GM21529 (cell line): ENCODE data around the gene SH3BP1.

ENCODE experiments used
- ATAC-seq: cut with Tn5 transposase; IDR thresholded peaks from one replicate; pipeline ENCODE4 v1.9.1; 2021; ENCODE audit not compliant: unreplicated experiment

Gene SH3BP1

GRCh38 chr22:37632174-37633088 lies 7.0 kb upstream of the SH3BP1 start:
- peak; percentile 13 for ATAC-seq

- ATAC-seq, result peak; percentile 56
Observed at GRCh38 chr22:37633089-37633624, 6.3 kb upstream of the SH3BP1 start.

DNA sequence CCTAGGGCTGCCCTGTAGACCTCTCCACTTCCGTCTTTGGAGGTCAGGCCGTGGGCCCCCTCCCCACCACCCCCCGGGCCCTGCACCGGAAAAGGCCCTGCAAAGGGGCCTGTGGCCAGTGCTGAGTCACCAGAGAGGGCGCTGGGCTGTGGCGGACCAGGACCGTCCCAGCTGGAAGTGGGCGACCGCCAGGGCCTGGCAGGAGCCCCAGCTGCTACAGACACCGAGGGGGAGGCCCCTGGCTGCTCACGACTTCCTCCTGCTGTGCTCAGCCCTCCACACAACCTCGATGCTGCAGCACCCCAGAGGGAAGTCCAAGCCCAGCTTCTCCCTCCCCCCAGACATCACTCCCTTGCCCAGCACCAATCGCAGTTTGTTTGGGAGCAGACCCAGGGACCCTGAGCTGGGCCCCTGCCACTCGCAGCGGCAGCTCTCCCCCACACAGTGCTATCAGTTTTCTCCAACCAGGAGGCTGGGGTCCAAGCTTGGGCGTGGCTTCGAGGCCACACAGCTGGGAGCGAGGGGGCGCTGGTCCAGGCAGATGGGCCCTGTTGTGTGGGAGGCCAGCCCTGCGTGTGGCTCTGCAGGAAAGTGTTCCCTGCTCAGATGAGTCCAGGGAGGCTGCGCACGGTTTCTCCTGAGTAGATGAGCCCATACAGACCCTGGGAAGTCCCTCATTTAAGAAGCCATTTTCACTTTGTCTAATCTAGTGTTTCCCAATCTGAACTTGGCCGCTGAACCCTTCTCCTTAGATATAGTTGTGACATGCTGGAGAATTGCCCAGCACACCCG lies 5.6 kb upstream of the SH3BP1 start:
- ATAC-seq, result peak; percentile 60

DNA sequence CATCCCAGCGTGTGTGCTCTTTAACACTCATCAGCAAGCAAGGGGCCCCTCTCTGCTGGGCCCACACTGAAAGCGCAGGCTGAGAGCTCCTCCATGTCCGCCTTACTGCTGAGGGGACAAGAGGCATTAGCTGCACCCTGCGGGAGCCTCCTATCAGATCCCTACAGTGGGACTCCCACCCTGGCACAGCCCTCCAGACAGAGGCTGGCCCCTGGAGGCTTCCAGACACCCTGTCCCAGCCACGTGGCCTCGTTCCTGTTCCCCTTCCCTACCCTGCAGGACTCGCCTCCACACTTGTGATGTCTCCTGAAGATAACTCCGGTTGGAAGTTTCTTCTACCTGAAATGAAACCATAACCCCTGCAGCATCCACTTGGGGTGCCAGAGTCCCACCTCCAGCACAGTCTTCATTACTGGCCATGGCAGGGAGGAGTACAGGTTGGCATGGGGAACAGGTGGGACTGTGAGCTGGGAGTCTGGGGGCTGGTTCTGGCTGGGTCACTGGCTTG lies 5.0 kb upstream of the SH3BP1 start:
- ATAC-seq, result no peak

GRCh38 chr22:37635157-37635556 lies 4.3 kb upstream of the SH3BP1 start:
- ATAC-seq, result no peak

GRCh38 chr22:37636186-37636948 lies 3.1 kb upstream of the SH3BP1 start:
- no peak for ATAC-seq

GRCh38 chr22:37636949-37637273 lies 2.6 kb upstream of the SH3BP1 start:
- ATAC-seq, result no peak

GRCh38 chr22:37638391-37639069 lies 939 bp upstream of the SH3BP1 start:
- no peak for ATAC-seq

GRCh38 chr22:37639771-37640590 lies 512 bp downstream of the SH3BP1 start:
- no peak for ATAC-seq

DNA sequence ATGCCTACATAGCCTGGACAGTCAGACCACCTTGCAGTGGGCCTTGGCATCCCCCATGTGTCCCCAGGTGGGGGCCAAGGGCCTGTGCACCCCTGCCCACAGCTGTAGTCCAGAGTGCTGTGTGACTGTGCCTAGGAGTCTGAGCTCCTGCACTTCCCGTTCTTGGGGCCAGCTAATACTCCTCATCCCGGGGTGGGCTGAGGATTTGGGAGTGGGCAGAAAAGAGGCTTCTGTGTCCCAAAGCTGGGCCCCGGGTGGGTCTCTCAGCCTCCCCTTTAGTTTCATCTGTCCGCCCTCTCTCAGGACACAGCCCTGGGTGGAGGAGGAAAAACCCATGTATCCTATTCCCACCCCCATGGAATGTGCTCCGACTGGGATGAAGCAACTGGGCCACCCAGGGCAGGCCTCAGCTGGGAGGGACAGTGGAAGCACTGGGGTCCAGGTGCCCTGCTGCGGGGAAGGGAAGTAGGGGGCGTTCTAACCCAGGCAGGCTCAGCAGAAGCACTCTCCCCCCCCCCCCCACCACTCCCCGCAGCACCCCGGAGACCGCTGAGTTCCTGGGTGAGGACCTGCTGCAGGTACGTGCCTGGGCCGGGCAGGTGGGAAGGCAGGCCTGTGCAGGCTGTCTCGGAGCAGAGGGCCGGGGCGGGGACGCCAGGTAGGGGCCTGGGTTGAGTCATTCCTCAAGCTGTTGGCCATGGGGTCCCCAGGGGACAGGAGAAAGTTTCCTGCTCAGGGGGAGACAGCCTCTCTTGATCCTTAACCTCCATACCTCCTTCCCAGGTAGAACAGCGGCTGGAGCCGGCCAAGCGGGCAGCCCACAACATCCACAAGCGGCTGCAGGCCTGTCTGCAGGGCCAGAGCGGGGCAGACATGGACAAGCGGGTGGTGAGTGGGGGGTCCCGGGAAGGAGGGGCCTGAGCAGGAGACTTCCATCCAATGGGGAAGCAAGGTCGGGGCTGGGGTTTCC lies 1.4 kb downstream of the SH3BP1 start:
- no peak for ATAC-seq

DNA sequence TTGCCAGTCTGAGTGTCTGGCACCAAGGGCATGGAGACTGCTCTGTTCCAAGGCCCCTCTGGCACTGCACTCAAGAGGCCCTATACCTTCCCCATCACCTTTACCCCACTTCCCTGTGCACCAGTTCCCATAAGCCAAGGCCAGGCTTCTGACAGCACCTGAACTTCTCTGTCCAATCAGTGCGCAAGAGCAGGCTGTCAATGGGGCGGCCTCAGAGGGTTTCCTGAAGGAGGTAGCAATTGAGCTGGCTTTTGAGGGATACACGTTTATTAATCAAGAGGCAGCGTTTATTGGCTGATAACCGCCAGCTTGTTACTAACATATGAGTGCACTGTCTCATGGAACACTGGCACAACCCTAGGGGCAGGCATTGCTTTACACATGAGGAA lies 2.1 kb downstream of the SH3BP1 start:
- no peak for ATAC-seq

- ATAC-seq, result no peak
Observed at GRCh38 chr22:37643225-37643847, 3.9 kb downstream of the SH3BP1 start.

DNA sequence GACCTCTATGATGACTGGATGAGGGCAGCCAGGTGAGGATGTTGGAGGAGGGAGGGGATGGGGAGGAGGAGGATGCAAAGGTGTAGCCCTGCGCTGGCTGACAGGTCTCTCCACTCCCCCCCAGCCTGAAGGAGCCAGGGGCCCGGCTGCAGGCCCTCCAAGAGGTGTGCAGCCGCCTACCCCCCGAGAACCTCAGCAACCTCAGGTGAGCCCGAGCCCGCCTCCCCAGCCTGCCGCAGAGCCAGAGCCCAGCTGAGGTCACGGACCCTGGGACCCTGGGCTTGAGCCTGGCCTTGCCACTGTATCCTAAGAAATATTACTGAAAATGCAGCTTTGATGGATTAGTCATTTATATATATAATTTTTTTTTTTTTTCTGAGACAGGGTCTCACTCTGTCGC lies 7.8 kb downstream of the SH3BP1 start:
- no peak for ATAC-seq

GRCh38 chr22:37647928-37648327 lies 8.5 kb downstream of the SH3BP1 start:
- no peak for ATAC-seq

DNA sequence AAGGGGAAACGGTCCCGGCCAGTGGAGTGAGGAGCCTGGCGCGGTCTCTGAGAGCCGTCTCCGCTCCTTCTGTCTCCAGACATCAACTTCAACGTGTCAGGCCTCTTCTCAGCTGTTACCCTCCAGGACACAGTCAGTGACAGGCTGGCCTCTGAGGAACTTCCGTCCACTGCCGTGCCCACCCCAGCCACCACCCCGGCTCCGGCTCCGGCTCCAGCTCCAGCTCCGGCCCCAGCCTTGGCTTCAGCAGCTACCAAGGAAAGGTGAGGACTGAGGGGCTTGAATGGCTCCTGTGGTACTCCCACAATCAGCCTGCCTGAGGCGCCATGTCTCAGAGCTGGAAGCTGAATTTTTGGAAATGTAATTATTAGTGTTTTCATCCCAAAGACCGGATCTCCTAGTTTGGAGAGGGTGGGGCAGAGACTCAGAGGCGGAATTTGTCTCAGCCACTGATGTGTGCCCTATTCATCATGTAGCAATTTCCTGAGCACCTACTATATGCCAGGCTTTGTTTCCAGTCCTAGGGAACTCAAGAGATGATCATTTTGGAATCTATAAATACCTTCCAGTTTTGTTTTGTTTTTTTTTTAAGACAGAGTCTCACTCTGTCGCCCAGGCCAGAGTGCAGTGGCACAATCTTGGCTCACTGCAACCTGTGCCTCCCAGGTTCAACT lies 11.1 kb downstream of the SH3BP1 start:
- no peak for ATAC-seq

- ATAC-seq, result no peak
Observed at GRCh38 chr22:37654563-37655251, 15.2 kb downstream of the SH3BP1 start.

- ATAC-seq, result no peak
Observed at GRCh38 chr22:37655252-37655563, 15.7 kb downstream of the SH3BP1 start.
